Nephron (organoid): ENCODE measurements around the gene ILK.

Source experiments
- H3K27ac Mint-ChIP-seq, 3 experiments: 2 replicates each; pipeline ENCODE4 v1.8.0; 2020; ENCODE audit warnings: mixed read lengths in 3 of 3, mild to moderate bottlenecking in 2 of 3, moderate library complexity in 1 of 3
- H3K27me3 Mint-ChIP-seq: 2 replicates; pipeline ENCODE4 v1.8.0; 2021; ENCODE audit warnings: low read depth, mild to moderate bottlenecking, moderate library complexity, mixed read lengths
- H3K36me3 Mint-ChIP-seq: 2 replicates; pipeline ENCODE4 v1.8.0; 2020; ENCODE audit warnings: low read depth, mixed read lengths
- H3K4me1 Mint-ChIP-seq: 2 replicates; pipeline ENCODE4 v1.8.0; 2020; ENCODE audit warnings: mixed read lengths
- H3K4me3 Mint-ChIP-seq, 3 experiments: 2 replicates each; pipeline ENCODE4 v1.8.0; 2020; ENCODE audit warnings: mild to moderate bottlenecking in 3 of 3, mixed read lengths in 3 of 3, moderate library complexity in 2 of 3
- H3K9me3 Mint-ChIP-seq: 2 replicates; pipeline ENCODE4 v1.8.0; 2020; ENCODE audit warnings: mixed read lengths
- TF ChIP-seq, protein P1 (sequence below), 3 experiments: fragments of 200-600 bp; sonication (generic); IDR thresholded peaks; one replicate each; pipeline ENCODE4 v1.5.0; 2021; ENCODE audit warnings: antibody characterized with exemption in 3 of 3; ENCODE audit not compliant: unreplicated experiment in 3 of 3

ILK gene

DNA sequence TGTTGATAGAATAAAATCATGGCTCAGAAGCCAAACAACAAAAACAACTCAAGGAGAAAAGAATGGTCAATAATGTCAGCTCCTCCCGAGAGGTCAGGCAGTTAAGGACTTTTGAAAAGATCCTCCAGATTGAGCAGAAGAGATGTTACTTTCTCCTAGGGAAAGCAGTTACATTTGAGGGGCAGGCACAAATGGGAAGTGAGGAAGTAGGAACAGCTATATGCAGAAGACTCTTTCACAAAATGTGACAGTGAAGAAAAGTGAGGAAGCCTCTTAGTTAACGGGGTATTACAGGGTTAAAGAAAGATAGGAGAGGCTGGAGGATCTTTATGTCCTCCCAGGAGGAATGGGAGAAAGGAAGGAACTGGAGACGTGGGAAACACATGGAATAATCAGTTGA, 48.6 kb downstream of the ILK start:
- no peaks in the 10 kb centered on the region for H3K36me3 Mint-ChIP-seq
- TF ChIP-seq, protein P1, sequence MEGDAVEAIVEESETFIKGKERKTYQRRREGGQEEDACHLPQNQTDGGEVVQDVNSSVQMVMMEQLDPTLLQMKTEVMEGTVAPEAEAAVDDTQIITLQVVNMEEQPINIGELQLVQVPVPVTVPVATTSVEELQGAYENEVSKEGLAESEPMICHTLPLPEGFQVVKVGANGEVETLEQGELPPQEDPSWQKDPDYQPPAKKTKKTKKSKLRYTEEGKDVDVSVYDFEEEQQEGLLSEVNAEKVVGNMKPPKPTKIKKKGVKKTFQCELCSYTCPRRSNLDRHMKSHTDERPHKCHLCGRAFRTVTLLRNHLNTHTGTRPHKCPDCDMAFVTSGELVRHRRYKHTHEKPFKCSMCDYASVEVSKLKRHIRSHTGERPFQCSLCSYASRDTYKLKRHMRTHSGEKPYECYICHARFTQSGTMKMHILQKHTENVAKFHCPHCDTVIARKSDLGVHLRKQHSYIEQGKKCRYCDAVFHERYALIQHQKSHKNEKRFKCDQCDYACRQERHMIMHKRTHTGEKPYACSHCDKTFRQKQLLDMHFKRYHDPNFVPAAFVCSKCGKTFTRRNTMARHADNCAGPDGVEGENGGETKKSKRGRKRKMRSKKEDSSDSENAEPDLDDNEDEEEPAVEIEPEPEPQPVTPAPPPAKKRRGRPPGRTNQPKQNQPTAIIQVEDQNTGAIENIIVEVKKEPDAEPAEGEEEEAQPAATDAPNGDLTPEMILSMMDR (IDR thresholded peaks at IDR 0.05; ENCODE audit: unreplicated experiment in 3 of 3) = no peak
- H3K9me3 Mint-ChIP-seq = no peaks in the 10 kb centered on the region
- H3K4me3 Mint-ChIP-seq = no peak overlapping the region
- H3K4me1 Mint-ChIP-seq = peaks cover 9% of the 10 kb centered on the region
- H3K27ac Mint-ChIP-seq = no peak overlapping the region
- peaks cover 4% of the 10 kb centered on the region for H3K27me3 Mint-ChIP-seq

DNA sequence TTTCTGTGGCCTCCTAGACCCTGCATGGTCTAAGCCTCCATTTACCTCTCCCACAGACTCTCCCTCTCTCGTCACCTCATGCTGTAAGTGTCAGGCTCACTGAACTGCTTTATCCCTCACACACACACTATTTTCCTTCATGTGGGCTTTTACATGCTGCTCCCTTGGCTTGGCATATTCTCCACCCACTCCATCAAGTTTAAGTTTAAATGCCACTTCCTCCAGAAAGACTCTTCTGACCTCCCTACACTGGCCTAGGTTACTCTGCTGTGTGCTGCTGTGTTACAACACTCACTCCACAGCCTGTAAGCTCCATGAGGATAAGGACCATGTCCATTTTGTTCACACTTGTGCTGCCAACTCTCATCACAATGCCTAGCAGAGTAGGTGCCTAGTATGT, 49.5 kb downstream of the ILK start:
- Mint-ChIP-seq H3K27ac (no peak overlapping the region), H3K4me3 (no peak overlapping the region), H3K27me3 (peaks cover 4% of the 10 kb centered on the region), H3K9me3 (no peaks in the 10 kb centered on the region), H3K36me3 (no peaks in the 10 kb centered on the region), H3K4me1 (peaks cover 10% of the 10 kb centered on the region)
- TF ChIP-seq, protein P1 (IDR thresholded peaks at IDR 0.05; ENCODE audit: unreplicated experiment in 3 of 3) = no peak

DNA sequence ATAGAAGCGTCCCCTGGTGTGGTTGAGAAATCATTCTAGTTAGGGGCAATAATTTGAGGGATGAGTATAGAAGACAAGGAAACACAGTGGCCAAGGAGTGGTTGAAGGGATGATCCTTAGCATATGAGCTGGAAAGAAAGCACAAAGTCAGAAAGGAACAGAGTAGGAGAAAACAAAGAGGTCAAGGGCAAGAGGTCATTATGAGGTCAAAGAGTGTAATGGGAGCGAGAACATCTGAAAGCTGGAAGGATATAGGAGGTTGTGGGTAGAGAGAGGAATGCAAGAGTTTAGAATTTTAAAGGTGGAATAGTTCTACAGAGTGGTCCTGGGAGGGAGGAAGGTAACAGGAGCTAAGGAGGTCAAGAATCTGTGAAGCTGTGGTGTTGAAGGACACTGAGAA, 50.1 kb downstream of the ILK start:
- no peaks in the 10 kb centered on the region for H3K36me3 Mint-ChIP-seq
- TF ChIP-seq, protein P1 (IDR thresholded peaks at IDR 0.05; ENCODE audit: unreplicated experiment in 3 of 3) = no peak
- no peaks in the 10 kb centered on the region for H3K9me3 Mint-ChIP-seq
- H3K27me3 Mint-ChIP-seq = peaks cover 4% of the 10 kb centered on the region
- H3K4me3 Mint-ChIP-seq = no peak overlapping the region
- H3K27ac Mint-ChIP-seq = no peak overlapping the region
- H3K4me1 Mint-ChIP-seq = peaks cover 10% of the 10 kb centered on the region

DNA sequence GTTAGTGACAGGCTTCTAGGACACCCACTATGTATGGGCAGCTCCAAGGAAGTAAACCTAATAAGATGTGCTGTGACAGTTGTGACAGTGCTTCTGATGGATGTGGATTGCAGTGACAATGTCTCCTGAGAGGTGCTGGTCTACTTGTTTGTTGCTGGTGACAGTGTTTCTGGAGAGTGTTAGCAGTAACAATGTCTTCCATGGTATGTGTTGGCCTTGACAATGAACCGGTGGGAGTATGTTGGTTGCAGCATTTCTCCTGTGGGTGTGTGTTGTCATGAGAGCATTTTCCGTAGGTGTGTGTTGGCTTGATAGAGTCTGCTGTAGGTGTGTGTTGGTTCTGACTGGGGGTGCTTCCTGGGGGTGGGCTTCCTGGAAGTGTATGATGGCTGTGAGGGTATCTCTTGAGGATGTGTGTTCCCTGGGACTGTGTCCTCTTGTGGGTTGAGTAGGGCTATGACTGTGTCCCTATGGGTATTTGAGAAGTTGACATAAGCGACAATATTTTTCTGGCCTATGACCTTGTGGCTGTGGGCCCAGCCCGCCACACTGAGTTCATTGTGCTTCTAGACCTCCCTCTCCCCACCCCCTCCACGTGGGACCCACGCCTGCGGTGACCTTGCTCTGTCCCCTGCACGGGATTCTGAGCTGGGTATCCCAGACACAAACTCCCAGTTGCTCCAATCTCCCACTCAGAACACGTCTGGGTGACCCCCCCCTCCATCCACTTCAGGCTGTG, 50.9 kb downstream of the ILK start:
- no peaks in the 10 kb centered on the region for H3K36me3 Mint-ChIP-seq
- no peaks in the 10 kb centered on the region for H3K9me3 Mint-ChIP-seq
- TF ChIP-seq, protein P1 (IDR thresholded peaks at IDR 0.05; ENCODE audit: unreplicated experiment in 3 of 3) = no peak
- no peak overlapping the region for H3K27ac Mint-ChIP-seq
- peaks cover 10% of the 10 kb centered on the region for H3K4me1 Mint-ChIP-seq
- no peak overlapping the region for H3K4me3 Mint-ChIP-seq
- peaks cover 4% of the 10 kb centered on the region for H3K27me3 Mint-ChIP-seq

DNA sequence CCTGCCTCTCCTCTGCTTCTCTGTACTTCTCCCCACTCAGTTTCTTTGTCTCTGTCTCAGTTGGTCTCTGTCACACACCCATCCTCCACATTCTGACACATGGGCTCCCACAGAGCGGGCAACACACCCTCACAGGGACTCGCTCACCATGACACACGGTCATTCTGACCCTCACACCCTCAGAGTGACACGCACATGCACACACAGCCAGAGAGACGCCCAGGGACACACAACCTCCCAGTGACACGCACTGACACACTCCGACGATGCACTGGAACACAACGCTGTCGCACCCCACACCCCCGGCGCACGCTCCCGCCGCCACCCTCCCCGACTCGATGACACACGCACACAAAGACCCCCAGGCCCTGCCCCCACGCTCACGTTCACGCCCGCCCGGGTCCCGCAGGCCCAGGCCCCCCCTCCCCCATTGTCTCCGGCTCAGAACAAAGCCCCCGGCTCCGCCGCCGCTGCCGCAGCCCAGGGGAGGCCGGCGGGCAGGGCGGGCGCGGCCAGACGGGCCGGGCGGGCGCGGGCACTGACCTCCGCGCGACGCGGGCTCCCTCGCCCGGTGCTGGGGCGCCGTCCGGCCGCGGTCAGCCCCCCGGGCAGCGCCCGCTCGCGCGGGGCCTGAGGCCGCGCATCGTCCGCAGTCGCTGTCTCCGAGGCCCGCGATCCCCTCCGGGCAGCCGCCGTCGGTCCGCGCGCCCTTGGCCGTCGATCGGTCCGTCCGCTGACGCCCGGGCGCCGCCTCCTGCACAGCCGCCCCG, 51.6 kb downstream of the ILK start:
- TF ChIP-seq, protein P1 (IDR thresholded peaks at IDR 0.05; ENCODE audit: unreplicated experiment in 3 of 3) = no peak
- H3K36me3 Mint-ChIP-seq = no peaks in the 10 kb centered on the region
- H3K9me3 Mint-ChIP-seq = no peaks in the 10 kb centered on the region
- H3K27me3 Mint-ChIP-seq = peaks cover 4% of the 10 kb centered on the region
- H3K4me1 Mint-ChIP-seq = peaks cover 10% of the 10 kb centered on the region
- H3K27ac Mint-ChIP-seq = no peak overlapping the region
- no peak overlapping the region for H3K4me3 Mint-ChIP-seq
